Stimulated activated CD4-positive, alpha-beta T cell treated with anti-CD3 and anti-CD28 coated beads, Interleukin-1b, Interleukin-23, amount 100 ng/mL, for 4 hours (primary cell): ENCODE results near the gene VWF.

Experiments used
- DNase-seq, 2 donors: peaks; one replicate each; pipeline ENCODE4 v3.0.0-alpha.2; 2020; ENCODE audit warnings: low read depth in 2 of 2

VWF gene

GRCh38 chr12:5982106-5982505 lies 142.4 kb downstream of the VWF start:
- DNase-seq, result no peak

GRCh38 chr12:5977556-5977955 lies 146.9 kb downstream of the VWF start:
- DNase-seq, result no peak

- DNase-seq, result no peak
Measured at GRCh38 chr12:5976711-5977110, 147.8 kb downstream of the VWF start.

- DNase-seq, result no peak
Measured at GRCh38 chr12:5976196-5976595, 148.3 kb downstream of the VWF start.

GRCh38 chr12:5973461-5974115 lies 150.9 kb downstream of the VWF start:
- DNase-seq, result no peak

GRCh38 chr12:5972387-5972786 lies 152.1 kb downstream of the VWF start:
- DNase-seq, result no peak

- DNase-seq, result no peak
Measured at GRCh38 chr12:5971194-5971850, 153.1 kb downstream of the VWF start.

- DNase-seq, result no peak
Measured at GRCh38 chr12:5969974-5970690, 154.3 kb downstream of the VWF start.

GRCh38 chr12:5969156-5969973 lies 155.1 kb downstream of the VWF start:
- no peak for DNase-seq

- no peak for DNase-seq
Measured at GRCh38 chr12:5967645-5968415, 156.6 kb downstream of the VWF start.

GRCh38 chr12:5966486-5967095 lies 157.9 kb downstream of the VWF start:
- no peak for DNase-seq

GRCh38 chr12:5965950-5966383 lies 158.5 kb downstream of the VWF start:
- DNase-seq, result peak; percentile 16 to 38

- no peak for DNase-seq
Measured at GRCh38 chr12:5964913-5965900, 159.3 kb downstream of the VWF start.

GRCh38 chr12:5963515-5963914 lies 161.0 kb downstream of the VWF start:
- DNase-seq, result no peak

GRCh38 chr12:5960783-5961182 lies 163.7 kb downstream of the VWF start:
- DNase-seq, result no peak

- no peak for DNase-seq
Measured at GRCh38 chr12:5956987-5957386, 167.5 kb downstream of the VWF start.

GRCh38 chr12:5954661-5955060 lies 169.8 kb downstream of the VWF start:
- DNase-seq, result no peak

- DNase-seq, result no peak
Measured at GRCh38 chr12:5953835-5954586, 170.5 kb downstream of the VWF start.

GRCh38 chr12:5952031-5952430 lies 172.4 kb downstream of the VWF start:
- no peak for DNase-seq
